ENCODE results near the gene IL37.

The IL37 gene

DNA sequence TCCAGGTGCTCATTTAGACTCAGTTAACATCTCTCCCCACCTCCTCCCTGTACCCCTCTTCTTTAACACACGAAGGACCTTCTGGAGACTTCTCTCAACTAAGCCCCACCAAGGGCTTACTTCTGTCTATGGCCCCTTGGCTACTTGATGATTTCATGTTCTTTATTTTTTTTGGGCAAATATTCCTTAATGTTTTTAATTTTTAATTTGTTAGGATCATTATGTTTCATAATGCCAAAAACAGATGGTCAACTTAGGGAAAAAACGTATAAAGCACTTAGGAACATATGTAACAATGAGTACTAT, 25.9 kb downstream of the IL37 start:
- no peak overlapping the region for H3K4me3 ChIP-seq (ENCODE audit: low read depth, low read length)
- no peak for DNase-seq (ENCODE audit: low read depth)
- TF ChIP-seq, protein P1, sequence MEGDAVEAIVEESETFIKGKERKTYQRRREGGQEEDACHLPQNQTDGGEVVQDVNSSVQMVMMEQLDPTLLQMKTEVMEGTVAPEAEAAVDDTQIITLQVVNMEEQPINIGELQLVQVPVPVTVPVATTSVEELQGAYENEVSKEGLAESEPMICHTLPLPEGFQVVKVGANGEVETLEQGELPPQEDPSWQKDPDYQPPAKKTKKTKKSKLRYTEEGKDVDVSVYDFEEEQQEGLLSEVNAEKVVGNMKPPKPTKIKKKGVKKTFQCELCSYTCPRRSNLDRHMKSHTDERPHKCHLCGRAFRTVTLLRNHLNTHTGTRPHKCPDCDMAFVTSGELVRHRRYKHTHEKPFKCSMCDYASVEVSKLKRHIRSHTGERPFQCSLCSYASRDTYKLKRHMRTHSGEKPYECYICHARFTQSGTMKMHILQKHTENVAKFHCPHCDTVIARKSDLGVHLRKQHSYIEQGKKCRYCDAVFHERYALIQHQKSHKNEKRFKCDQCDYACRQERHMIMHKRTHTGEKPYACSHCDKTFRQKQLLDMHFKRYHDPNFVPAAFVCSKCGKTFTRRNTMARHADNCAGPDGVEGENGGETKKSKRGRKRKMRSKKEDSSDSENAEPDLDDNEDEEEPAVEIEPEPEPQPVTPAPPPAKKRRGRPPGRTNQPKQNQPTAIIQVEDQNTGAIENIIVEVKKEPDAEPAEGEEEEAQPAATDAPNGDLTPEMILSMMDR (conservative IDR thresholded peaks at IDR 0.05; ENCODE audit: low read depth, low read length) = no peak

- H3K4me3 ChIP-seq (ENCODE audit: low read depth, low read length) = no peak overlapping the region
- TF ChIP-seq, protein P1 (conservative IDR thresholded peaks at IDR 0.05; ENCODE audit: low read depth, low read length) = no peak
- DNase-seq (ENCODE audit: low read depth) = peak; percentile 54
Measured at GRCh38 chr2:112938904-112939303, 27.9 kb downstream of the IL37 start.

GRCh38 chr2:112939425-112939824, 28.5 kb downstream of the IL37 start:
- no peak overlapping the region for H3K4me3 ChIP-seq (ENCODE audit: low read depth, low read length)
- TF ChIP-seq, protein P1 (conservative IDR thresholded peaks at IDR 0.05; ENCODE audit: low read depth, low read length) = no peak
- DNase-seq (ENCODE audit: low read depth) = no peak

GRCh38 chr2:112940859-112941625, 30.1 kb downstream of the IL37 start:
- H3K4me3 ChIP-seq (ENCODE audit: low read depth, low read length) = no peak overlapping the region
- no peak for DNase-seq (ENCODE audit: low read depth)
- TF ChIP-seq, protein P1 (conservative IDR thresholded peaks at IDR 0.05; ENCODE audit: low read depth, low read length) = no peak

- TF ChIP-seq, protein P1 (conservative IDR thresholded peaks at IDR 0.05; ENCODE audit: low read depth, low read length) = peak; percentile 98
- DNase-seq (ENCODE audit: low read depth) = peak; percentile 89
- H3K4me3 ChIP-seq (ENCODE audit: low read depth, low read length) = no peak overlapping the region
Measured at GRCh38 chr2:112941753-112942653, 31.0 kb downstream of the IL37 start.

DNA sequence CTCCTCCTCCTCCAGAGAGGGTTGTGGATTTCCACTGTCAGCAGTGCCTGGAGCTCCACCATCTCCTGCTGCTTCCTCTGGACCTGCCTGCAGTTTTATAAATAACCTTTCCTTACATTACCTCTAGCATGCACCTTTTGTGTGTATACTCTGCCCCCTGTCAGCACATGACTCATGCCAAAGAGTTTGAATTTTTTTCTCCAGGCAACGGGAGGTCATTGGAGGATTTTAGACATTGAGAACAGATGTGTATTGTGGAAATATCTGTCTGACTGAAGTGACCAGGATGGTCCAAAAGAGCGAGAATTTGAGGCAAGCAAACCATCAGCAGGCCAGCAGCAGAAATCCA, 31.7 kb downstream of the IL37 start:
- H3K4me3 ChIP-seq (ENCODE audit: low read depth, low read length) = no peak overlapping the region
- TF ChIP-seq, protein P1 (conservative IDR thresholded peaks at IDR 0.05; ENCODE audit: low read depth, low read length) = no peak
- peak; percentile 39 for DNase-seq (ENCODE audit: low read depth)
